ENCODE data around the gene WDR45.

Gene WDR45

GRCh38 chrX:49043220-49043986, 36.3 kb downstream of the WDR45 start, which contains the start of gene TFE3:
TFE3 (minus strand) TSS chrX:49043357; CDS start chrX:49043226, 131 bp downstream.
- Histone ChIP-seq H3K27ac (replicated peaks) (peak within 1 kb of the TSS; percentile 86), H3K27me3 (ENCODE audit: insufficient read depth, poor library complexity, severe bottlenecking) (no peaks in the 10 kb centered on the region), H3K4me3 (replicated peaks; ENCODE audit: insufficient read depth, low read length) (peak within 1 kb of the TSS; percentile 62)
- peak; percentile 92 to 98 for DNase-seq (ENCODE audit: low read depth in 1 of 2, low spot score in 1 of 2)
- TF ChIP-seq SPI1 (IDR thresholded peaks at IDR 0.05; ENCODE audit: borderline replicate concordance, low read depth) (no peak), CTCF (IDR thresholded peaks at IDR 0.05; ENCODE audit: insufficient read depth, low read length) (peak; percentile 13)

- TF ChIP-seq POLR2AphosphoS5 (IDR thresholded peaks at IDR 0.05; ENCODE audit: low read depth) (no peak), REST (IDR thresholded peaks at IDR 0.05; ENCODE audit: insufficient replicate concordance, low read depth) (no peak), SPI1 (IDR thresholded peaks at IDR 0.05; ENCODE audit: borderline replicate concordance, low read depth) (no peak), CTCF (IDR thresholded peaks at IDR 0.05; ENCODE audit: insufficient read depth, low read length) (no peak), GABPA (IDR thresholded peaks at IDR 0.05; ENCODE audit: low read depth) (no peak)
- Histone ChIP-seq H3K27ac (replicated peaks) (peak overlapping the region; percentile 86), H3K4me3 (replicated peaks; ENCODE audit: insufficient read depth, low read length) (peak overlapping the region; percentile 62), H3K27me3 (ENCODE audit: insufficient read depth, poor library complexity, severe bottlenecking) (no peaks in the 10 kb centered on the region)
- DNase-seq (ENCODE audit: low read depth in 1 of 2, low spot score in 1 of 2) = peak in 1 of 2 experiments; percentile 2
Measured at GRCh38 chrX:49042581-49043219, 37.0 kb downstream of the WDR45 start.

- Histone ChIP-seq H3K27me3 (ENCODE audit: insufficient read depth, poor library complexity, severe bottlenecking) (no peaks in the 10 kb centered on the region), H3K4me3 (replicated peaks; ENCODE audit: insufficient read depth, low read length) (peak overlapping the region; percentile 62), H3K27ac (replicated peaks) (peak overlapping the region; percentile 86)
- DNase-seq (ENCODE audit: low read depth in 1 of 2, low spot score in 1 of 2) = peak; percentile 8 to 24
- no peak for TF ChIP-seq POLR2AphosphoS5 (IDR thresholded peaks at IDR 0.05; ENCODE audit: low read depth)
- TF ChIP-seq SPI1 (IDR thresholded peaks at IDR 0.05; ENCODE audit: borderline replicate concordance, low read depth) = no peak
- TF ChIP-seq GABPA (IDR thresholded peaks at IDR 0.05; ENCODE audit: low read depth) = no peak
- TF ChIP-seq CTCF (IDR thresholded peaks at IDR 0.05; ENCODE audit: insufficient read depth, low read length) = no peak
- no peak for TF ChIP-seq REST (IDR thresholded peaks at IDR 0.05; ENCODE audit: insufficient replicate concordance, low read depth)
Measured at GRCh38 chrX:49041744-49042580, 37.7 kb downstream of the WDR45 start.

Measured in HL-60 (cell line).